K562 treated with DMSO at 1 percent for 24 hours (cell line): ENCODE measurements around the gene XDH. TPM values are rescaled to one million over a fixed set of nuclear protein-coding genes. Genes with fewer than 3 reads are reported as not detected.

Experiments used
- total RNA-seq: library from RNA; unstranded; fragments of 300-600 nt; gene quantifications from 2 replicates; pipeline ENCODE4 v1.2.3, GENCODE V29; 2022; ENCODE audit warnings: low read depth; ENCODE audit not compliant: insufficient read depth

Gene XDH
- total RNA-seq, result not detected in 2 replicates

GRCh38 chr2:31414601-31415241 is at the start of gene XDH:
TSS of gene XDH (minus strand) at chr2:31414742. CDS start at chr2:31414666, 76 bp downstream.

Other genes with a start within 250 kb of the XDH start
- gene CAPN14, start 197.2 kb downstream of the XDH start, total RNA-seq, result not detected in 2 replicates
- 0.32 and 0.57 TPM in 2 replicates for gene EHD3, start 180.6 kb downstream of the XDH start, total RNA-seq
- not detected in 2 replicates for gene SRD5A2, start 166.2 kb upstream of the XDH start, total RNA-seq